Activated T-helper 1 cell treated with anti-CD3 and anti-CD28 coated beads, Interleukin-2, amount 50 U/mL, for 16 hours (primary cell): ENCODE results near the gene IRF1.

Source experiments
- DNase-seq, 2 donors: peaks; one replicate each; pipeline ENCODE4 v3.0.0-alpha.2; 2020; ENCODE audit warnings: low read depth in 1 of 2, low spot score in 1 of 2

The IRF1 gene

DNA sequence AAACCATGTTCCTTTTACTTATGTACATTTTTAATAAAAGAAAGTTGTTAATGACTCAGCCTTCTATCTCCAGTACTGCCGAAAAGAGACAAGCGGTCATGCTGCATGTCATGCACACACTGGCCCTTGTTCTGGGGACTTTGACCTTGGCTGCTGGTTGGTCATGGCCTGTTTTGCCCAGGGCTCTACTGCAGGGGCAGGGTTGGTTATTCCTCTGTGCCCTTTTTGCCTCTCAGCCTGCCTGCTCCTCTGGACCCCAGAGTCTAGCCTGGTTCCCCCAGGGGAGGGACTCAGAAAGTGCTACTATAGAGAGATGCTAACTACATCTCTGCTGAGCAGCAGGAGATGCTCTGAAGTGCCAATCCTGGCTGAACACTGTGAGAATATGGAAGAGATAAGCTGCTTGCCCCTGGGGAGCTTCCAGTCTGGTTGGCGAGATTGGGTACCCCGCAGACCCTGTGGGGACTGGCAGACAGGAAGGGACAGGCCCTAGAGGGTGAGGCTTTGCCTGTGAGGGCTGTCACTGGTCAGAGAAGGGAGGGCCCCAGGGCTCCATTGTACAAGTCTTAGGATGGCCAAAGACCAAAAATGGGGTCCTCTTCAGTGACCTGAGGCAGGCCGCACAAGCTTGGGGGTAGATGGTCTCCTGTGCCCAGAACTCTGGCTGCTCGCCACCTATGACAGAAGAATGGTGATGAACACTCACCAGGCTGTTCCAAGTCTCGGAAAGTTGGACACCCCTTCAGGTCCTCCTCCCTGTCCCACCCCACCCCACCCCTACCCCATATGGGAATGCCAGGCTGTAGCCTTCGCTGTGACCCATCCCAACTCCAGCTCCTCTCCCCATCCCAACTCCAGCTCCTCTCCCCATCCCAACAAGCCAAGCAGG lies 14.3 kb downstream of the IRF1 start:
- no peak for DNase-seq

DNA sequence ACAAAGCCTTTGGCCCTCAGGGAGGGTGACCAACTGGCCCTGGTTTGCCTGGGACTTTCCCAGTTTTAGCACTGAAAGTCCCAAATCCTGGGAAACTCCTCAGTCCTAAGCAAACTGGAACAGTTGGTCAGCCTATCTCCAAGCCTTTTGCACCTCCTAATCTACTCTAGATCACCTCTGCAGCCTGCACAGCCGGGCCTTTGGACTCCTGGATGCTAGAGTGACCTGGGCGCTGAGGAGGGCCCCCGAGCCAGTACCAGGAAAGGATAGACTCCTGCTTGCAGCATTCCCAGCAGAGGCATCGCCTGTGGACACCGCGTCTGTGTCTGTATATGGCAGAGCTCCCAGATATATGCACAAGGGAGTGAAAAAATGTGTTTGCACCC lies 15.1 kb downstream of the IRF1 start:
- DNase-seq, result no peak

DNA sequence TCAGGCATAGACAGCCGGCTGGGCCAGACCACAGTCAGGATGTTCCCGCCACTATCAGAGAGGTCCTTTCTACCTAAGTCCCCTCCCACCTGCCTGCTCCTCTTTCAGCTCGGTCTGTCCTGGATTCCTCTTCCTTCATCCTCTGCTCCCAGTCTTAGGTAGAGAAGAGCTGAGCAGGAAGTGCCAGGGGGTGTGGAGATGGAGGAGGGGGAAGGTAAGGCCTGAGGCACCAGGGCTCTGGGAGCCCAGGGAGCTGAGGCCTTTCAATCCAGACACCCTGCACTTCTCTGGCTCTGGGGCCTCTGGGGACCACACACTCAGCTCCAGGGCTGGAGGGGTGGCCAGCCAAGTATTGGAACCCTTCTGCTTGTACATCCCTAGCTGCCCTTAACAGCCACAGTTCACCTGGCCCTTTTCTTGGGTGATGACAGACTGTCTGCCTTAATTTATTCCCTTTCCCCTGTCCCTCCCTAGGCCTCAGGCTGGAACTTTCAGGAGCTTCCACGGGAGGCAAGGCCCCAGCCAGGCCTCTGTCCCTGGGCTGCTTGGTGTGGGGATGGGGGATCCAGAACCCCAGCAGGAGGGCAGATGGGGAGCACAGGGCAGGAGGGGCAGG lies 15.6 kb downstream of the IRF1 start:
- DNase-seq, result no peak

- no peak for DNase-seq
Observed at GRCh38 chr5:132474131-132474723, 16.3 kb downstream of the IRF1 start.

- no peak for DNase-seq
Observed at GRCh38 chr5:132473668-132474067, 16.9 kb downstream of the IRF1 start.

GRCh38 chr5:132473019-132473531 lies 17.5 kb downstream of the IRF1 start:
- peak; percentile 66 to 69 for DNase-seq

GRCh38 chr5:132472431-132472830 lies 18.1 kb downstream of the IRF1 start:
- no peak for DNase-seq

GRCh38 chr5:132471944-132472343 lies 18.6 kb downstream of the IRF1 start:
- DNase-seq, result no peak

- DNase-seq, result no peak
Observed at GRCh38 chr5:132471151-132471907, 19.2 kb downstream of the IRF1 start.

GRCh38 chr5:132470596-132470995 lies 20.0 kb downstream of the IRF1 start:
- DNase-seq, result no peak

DNA sequence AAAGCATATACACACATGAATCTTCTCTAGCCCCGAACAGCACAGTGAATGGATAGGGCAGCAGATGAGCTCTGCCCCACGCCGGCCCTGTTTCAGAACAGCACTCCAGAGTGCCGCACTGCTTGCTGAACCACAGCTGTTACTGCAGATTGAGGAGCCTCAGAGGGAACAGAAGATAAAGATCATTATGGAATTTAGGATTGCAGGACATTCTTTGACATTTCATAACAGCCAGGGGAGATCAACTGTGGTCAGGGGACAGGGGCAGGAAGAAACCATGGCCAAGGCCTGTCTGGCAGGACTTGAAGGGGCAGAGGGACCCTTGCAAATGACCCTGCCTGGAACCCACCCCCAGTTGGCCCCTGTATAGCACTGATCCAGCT lies 20.6 kb downstream of the IRF1 start:
- no peak for DNase-seq

DNA sequence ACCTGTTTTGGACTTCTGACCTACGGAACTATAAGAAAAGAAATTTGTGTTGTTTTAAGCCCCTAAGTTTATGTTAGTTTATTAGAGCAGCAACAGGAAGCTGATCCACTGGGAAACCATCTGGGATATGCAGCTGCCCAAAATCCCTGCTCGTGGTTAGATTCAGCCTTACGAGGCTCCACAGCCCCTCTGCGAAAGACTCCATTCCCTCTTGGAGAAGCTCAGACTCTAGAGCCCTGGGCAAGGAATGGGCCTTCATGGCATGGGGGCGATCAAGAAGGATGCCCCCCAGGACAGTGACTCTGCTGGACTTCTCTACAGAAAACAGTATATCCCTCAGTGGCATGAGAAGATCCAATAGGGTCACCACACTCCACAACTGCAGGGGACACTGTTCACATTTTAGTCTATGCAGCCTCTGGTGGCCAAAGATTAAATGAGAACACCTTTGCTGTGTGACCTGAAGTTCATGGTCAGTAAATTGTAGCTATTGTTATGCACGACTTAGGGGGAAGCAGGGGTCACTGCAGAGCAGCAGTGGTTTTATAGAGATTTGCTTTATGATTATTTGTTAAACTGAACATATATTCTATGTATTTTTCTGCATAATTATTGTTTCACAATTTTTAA lies 21.1 kb downstream of the IRF1 start:
- no peak for DNase-seq

DNA sequence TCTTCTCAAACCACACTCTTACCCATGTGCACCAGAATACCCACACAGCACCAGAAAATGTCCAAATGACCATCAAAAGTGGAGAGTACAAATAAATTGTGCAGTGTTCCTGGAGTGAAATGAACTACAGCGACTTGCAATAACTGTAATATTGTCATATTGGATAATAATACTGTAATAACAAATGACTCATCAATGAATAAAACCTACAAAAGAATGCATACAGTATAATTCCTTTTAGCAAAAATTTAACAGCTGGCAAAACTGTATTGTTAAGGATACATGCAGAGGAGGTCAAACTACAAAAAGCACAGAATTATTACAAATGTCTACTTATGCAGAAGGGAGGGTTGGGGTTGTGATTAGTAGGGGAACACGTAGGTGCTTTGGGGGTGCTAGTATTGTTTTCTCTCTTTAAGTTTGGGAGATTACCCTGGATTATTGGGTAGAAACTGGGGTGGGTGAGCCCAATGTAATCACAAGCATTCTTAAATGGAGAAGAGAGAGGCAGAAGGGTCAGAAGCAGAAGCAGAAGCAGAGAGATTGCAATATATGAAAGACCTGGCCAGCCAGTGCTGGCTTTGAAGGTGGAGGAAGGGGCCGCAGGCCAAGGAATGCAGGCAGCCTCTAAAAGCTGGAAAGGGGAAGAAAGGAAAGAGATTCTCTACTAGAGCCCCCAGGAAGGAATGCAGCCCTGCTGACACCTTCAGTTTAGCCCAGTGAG lies 21.8 kb downstream of the IRF1 start:
- DNase-seq, result no peak

- DNase-seq, result no peak
Observed at GRCh38 chr5:132467287-132467984, 23.1 kb downstream of the IRF1 start.

DNA sequence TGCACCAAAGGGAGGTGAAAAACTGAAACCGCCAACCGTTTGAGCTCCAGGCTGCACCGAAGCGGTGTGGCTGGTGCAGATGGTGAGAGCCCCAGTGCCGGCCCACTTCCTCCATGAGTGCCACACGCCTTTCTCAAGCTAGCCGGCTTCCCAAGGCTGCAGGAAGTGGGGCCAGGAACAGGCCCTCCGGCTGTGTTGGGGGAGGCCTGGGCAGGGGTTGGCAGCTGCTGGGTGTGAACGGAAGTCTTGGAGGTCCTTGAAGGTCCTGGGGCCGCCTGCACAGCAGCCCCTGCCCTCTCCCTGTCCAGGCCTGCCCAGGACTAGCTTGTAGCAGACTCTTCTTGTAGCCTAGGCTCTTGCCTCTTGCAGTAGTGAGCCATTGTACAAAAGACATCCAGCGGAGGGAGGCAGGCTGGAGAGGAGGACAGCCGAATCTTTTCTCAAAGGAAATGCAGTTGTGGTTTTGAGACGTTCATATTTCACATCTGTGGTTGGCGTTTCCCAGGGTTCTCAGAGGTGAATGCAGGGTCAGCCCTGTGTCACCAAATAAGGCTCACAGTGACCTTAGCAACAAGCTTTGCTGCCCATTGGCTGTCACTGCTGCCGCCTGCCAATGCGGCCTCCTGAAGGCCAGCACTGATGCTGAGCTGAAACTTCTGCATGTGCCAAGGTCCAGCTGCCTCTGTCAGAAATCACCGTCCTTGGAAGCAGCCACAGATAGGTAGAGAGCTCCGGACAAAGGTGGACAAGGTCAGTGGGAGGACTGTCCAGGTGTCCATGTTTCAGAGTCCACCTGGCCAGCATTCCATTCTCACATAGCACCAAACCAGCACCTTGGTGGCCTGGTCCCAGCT lies 23.9 kb downstream of the IRF1 start:
- peak in 1 of 2 donors; percentile 45 for DNase-seq

GRCh38 chr5:132465059-132465707 lies 25.4 kb downstream of the IRF1 start:
- DNase-seq, result no peak

DNA sequence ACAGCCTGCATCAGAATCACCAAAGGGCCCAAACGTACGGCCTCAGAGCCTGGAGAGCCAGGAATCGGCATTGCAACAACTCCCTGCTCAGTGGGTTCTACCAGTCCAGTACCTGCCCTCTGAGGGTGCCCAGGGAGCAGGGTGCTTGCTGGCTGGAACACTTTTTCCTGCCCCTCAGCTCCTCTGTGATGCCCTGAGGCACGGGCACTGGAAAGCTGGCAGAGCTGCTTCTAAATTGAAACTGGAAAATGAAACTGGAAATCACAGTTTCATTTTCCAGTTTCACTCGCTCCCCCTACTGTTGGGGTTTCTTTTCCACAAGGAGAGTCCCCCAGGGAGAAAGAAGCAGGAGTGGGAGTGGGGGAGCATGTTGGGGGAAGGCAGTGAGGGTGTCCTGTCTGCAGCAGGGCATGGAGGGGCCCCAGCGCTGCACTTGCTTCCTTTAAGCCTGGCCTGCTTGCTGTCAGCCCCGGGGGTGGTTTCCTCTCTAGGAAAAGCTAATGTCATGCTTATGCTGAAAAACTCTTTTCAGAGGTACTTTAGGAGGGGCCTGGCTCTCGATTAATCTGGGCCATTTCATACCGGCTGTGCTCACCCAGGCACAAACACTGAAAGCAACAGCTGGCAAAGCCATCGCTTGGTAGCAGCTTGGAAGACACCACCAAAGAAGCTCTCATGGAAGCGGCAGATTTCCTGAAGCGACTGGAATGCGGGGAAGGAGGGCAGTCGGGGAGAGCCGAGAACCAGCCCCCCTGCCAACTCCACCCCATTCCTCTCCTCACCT lies 26.2 kb downstream of the IRF1 start:
- no peak for DNase-seq

GRCh38 chr5:132463811-132464155 lies 26.8 kb downstream of the IRF1 start:
- DNase-seq, result no peak
